Liver (tissue), 9 donors: ENCODE measurements around the gene GFM2. TPM values are rescaled to one million over a fixed set of nuclear protein-coding genes. Genes with fewer than 3 reads are reported as not detected.

Experiments
- DNase-seq: peaks from one replicate; pipeline ENCODE4 v3.0.0-alpha.2; 2017; ENCODE audit warnings: low spot score
- H3K27ac ChIP-seq, 2 donors: one replicate each; pipeline ENCODE4 v1.7.0; 2013; ENCODE audit warnings: inconsistent platforms in 2 of 2, low read length in 2 of 2, control low read depth in 1 of 2, low read depth in 1 of 2, mild to moderate bottlenecking in 1 of 2
- H3K27me3 ChIP-seq, 4 donors: one replicate each; pipeline versions ENCODE4 v1.6.1 to v1.7.0; 2013; ENCODE audit warnings: low read length in 3 of 4, inconsistent platforms in 1 of 4, mild to moderate bottlenecking in 1 of 4, moderate library complexity in 1 of 4; ENCODE audit not compliant: control insufficient read depth in 4 of 4, insufficient read depth in 4 of 4
- H3K36me3 ChIP-seq, 4 donors: one replicate each; pipeline versions ENCODE4 v1.6.1 to v1.7.0; 2013; ENCODE audit warnings: low read length in 3 of 4, mild to moderate bottlenecking in 3 of 4, low read depth in 1 of 4, moderate library complexity in 1 of 4; ENCODE audit not compliant: control insufficient read depth in 4 of 4, insufficient read depth in 3 of 4
- H3K4me1 ChIP-seq, 4 donors: one replicate each; pipeline versions ENCODE4 v1.6.1 to v1.7.0; 2013; ENCODE audit warnings: low read length in 3 of 4, mild to moderate bottlenecking in 3 of 4, moderate library complexity in 1 of 4; ENCODE audit not compliant: control insufficient read depth in 4 of 4, insufficient read depth in 4 of 4
- H3K4me3 ChIP-seq, 3 donors: one replicate each; pipeline versions ENCODE4 v1.6.1 to v1.7.0; 2013; ENCODE audit warnings: low read length in 3 of 3, control low read depth in 1 of 3, low read depth in 1 of 3, mild to moderate bottlenecking in 1 of 3
- H3K9ac ChIP-seq, 2 donors: one replicate each; pipeline ENCODE4 v1.7.0; 2013; ENCODE audit warnings: low read length in 2 of 2, mild to moderate bottlenecking in 2 of 2, moderate library complexity in 2 of 2, control low read depth in 1 of 2, low read depth in 1 of 2
- H3K9me3 ChIP-seq, 4 donors: one replicate each; pipeline versions ENCODE4 v1.6.1 to v1.7.0; 2013; ENCODE audit warnings: low read length in 3 of 4; ENCODE audit not compliant: control insufficient read depth in 4 of 4
- EGR1 ChIP-seq, 2 donors: IDR thresholded peaks; 2 replicates each; pipeline ENCODE4 v1.6.1; 2016 to 2018; ENCODE audit warnings: antibody characterized with exemption in 2 of 2, low read depth in 2 of 2
- FOXA1 ChIP-seq: IDR thresholded peaks from 2 replicates; pipeline ENCODE4 v1.6.1; 2016; ENCODE audit warnings: antibody characterized with exemption
- FOXA2 ChIP-seq: IDR thresholded peaks from 2 replicates; pipeline ENCODE4 v1.6.1; 2016; ENCODE audit warnings: antibody characterized with exemption
- GABPA ChIP-seq, 2 donors: IDR thresholded peaks in 1 of 2; conservative IDR thresholded peaks in 1 of 2; 2 replicates each; pipeline ENCODE4 v1.6.1; 2016; ENCODE audit warnings: antibody characterized with exemption in 2 of 2, mild to moderate bottlenecking in 1 of 2, moderate library complexity in 1 of 2
- HNF4A ChIP-seq, 2 donors: conservative IDR thresholded peaks; 2 replicates each; pipeline ENCODE4 v1.6.1; 2016; ENCODE audit warnings: antibody characterized with exemption in 2 of 2, mild to moderate bottlenecking in 2 of 2
- HNF4G ChIP-seq: IDR thresholded peaks from 2 replicates; pipeline ENCODE4 v1.6.1; 2016; ENCODE audit warnings: antibody characterized with exemption
- JUND ChIP-seq, 2 donors: IDR thresholded peaks; 2 replicates each; pipeline ENCODE4 v1.6.1; 2016; ENCODE audit warnings: antibody characterized with exemption in 2 of 2
- NR2F2 ChIP-seq: IDR thresholded peaks from 2 replicates; pipeline ENCODE4 v1.6.1; 2016; ENCODE audit warnings: antibody characterized with exemption
- RAD21 ChIP-seq, 2 donors: IDR thresholded peaks; 2 replicates each; pipeline ENCODE4 v1.6.1; 2016; ENCODE audit warnings: antibody characterized with exemption in 2 of 2, mild to moderate bottlenecking in 2 of 2
- RXRA ChIP-seq, 2 donors: IDR thresholded peaks; 2 replicates each; pipeline ENCODE4 v1.6.1; 2017 to 2018; ENCODE audit warnings: antibody characterized with exemption in 2 of 2, mild to moderate bottlenecking in 1 of 2
- SP1 ChIP-seq: IDR thresholded peaks from 2 replicates; pipeline ENCODE4 v1.6.1; 2018; ENCODE audit warnings: antibody characterized with exemption, mild to moderate bottlenecking
- TAF1 ChIP-seq: conservative IDR thresholded peaks from 2 replicates; pipeline ENCODE4 v1.6.1; 2016; ENCODE audit warnings: antibody characterized with exemption, mild to moderate bottlenecking
- YY1 ChIP-seq: IDR thresholded peaks from 2 replicates; pipeline ENCODE4 v1.6.1; 2016; ENCODE audit warnings: antibody characterized with exemption, mild to moderate bottlenecking
- WGBS: extraction: QIAGEN DNeasy Blood & Tissue Kit; methylation state at CpG from one replicate; pipeline ENCODE4 v1.1.7; 2013; 5-methylcytosine and 5-hydroxymethylcytosine counted together
- polyA plus RNA-seq, 2 donors: library from polyadenylated mRNA; stranded (reverse) in 1 of 2; unstranded in 1 of 2; fragments of 200-250 nt in 1 of 2; fragments of >200 nt in 1 of 2; fragmentation: Nextera tagmentation in 1 of 2; extraction: Ambion mirVana in 1 of 2; gene quantifications; one replicate each; pipeline versions ENCODE4 v1.2.1 to v1.2.3, GENCODE V29; 2013 to 2015
- total RNA-seq, 2 donors: library from RNA; depleted of rRNA; stranded (reverse); fragments of >200 nt; gene quantifications; one replicate each; pipeline ENCODE4 v1.2.3, GENCODE V29; 2014
- TF ChIP-seq, protein P1 (sequence below): IDR thresholded peaks from 2 replicates; pipeline ENCODE4 v1.6.1; 2016; ENCODE audit warnings: antibody characterized with exemption
- TF ChIP-seq, protein P2 (sequence below): fragments of 150-350 bp; IDR thresholded peaks from 2 replicates; pipeline ENCODE4 v1.5.1; 2017; ENCODE audit warnings: improper control_type of control experiment, low read depth, low read length; ENCODE audit not compliant: missing input control
- TF ChIP-seq, protein P3 (sequence below): IDR thresholded peaks from 2 replicates; pipeline ENCODE4 v1.6.1; 2016; ENCODE audit warnings: antibody characterized with exemption, mild to moderate bottlenecking
- TF ChIP-seq, protein P4 (sequence below): IDR thresholded peaks from 2 replicates; pipeline ENCODE4 v1.6.1; 2016; ENCODE audit warnings: antibody characterized with exemption
- donor health status: healthy.
- donor health status: healthy.
- donor health status: healthy.
- donor health status: healthy.
- donor health status: healthy.

Gene GFM2
- total and polyA plus RNA-seq, 4 donors, result 14.6 to 41.0 (median 24.7) TPM

DNA sequence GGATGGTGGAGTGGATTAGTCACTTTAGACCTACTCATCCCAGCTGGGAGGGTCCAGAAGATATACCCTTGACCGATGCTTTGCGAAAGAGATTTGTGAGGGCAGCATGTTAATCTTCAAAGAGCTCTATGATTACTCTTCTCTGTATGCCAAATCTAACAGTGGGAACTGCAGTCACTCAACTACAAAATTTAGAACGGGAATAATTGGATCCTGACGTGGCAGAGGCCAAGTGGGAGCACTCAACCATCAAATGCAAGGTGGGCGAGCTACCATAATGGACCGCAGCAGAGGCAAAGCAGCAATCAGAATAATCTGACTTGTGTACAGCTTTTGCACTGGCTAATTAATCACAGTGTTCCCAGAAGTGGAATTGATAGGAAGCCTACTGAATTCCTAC lies 20.5 kb upstream of the GFM2 start:
- H3K4me3 ChIP-seq, result no peak overlapping the region
- H3K9me3 ChIP-seq, result no peaks in the 10 kb centered on the region
- no peaks in the 10 kb centered on the region for H3K27me3 ChIP-seq
- WGBS, result 96% methylated on average over 6 of the region's 6 CpGs
- no peak overlapping the region for H3K9ac ChIP-seq
- H3K27ac ChIP-seq, result no peak overlapping the region
- TF ChIP-seq RXRA (IDR thresholded peaks at IDR 0.05) (no peak), NR2F2 (no peak), JUND (IDR thresholded peaks at IDR 0.05) (no peak), RAD21 (IDR thresholded peaks at IDR 0.05) (no peak), HNF4G (no peak), EGR1 (IDR thresholded peaks at IDR 0.05; ENCODE audit: low read depth in 2 of 2) (no peak), HNF4A (conservative IDR thresholded peaks at IDR 0.05) (no peak), FOXA1 (no peak), GABPA (IDR thresholded peaks at IDR 0.05 in 1 of 2, conservative IDR thresholded peaks at IDR 0.05 in 1 of 2) (no peak), TAF1 (no peak), YY1 (no peak), SP1 (no peak), FOXA2 (no peak)
- TF ChIP-seq, protein P1, sequence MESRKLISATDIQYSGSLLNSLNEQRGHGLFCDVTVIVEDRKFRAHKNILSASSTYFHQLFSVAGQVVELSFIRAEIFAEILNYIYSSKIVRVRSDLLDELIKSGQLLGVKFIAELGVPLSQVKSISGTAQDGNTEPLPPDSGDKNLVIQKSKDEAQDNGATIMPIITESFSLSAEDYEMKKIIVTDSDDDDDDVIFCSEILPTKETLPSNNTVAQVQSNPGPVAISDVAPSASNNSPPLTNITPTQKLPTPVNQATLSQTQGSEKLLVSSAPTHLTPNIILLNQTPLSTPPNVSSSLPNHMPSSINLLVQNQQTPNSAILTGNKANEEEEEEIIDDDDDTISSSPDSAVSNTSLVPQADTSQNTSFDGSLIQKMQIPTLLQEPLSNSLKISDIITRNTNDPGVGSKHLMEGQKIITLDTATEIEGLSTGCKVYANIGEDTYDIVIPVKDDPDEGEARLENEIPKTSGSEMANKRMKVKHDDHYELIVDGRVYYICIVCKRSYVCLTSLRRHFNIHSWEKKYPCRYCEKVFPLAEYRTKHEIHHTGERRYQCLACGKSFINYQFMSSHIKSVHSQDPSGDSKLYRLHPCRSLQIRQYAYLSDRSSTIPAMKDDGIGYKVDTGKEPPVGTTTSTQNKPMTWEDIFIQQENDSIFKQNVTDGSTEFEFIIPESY, result no peak
- TF ChIP-seq, protein P2, sequence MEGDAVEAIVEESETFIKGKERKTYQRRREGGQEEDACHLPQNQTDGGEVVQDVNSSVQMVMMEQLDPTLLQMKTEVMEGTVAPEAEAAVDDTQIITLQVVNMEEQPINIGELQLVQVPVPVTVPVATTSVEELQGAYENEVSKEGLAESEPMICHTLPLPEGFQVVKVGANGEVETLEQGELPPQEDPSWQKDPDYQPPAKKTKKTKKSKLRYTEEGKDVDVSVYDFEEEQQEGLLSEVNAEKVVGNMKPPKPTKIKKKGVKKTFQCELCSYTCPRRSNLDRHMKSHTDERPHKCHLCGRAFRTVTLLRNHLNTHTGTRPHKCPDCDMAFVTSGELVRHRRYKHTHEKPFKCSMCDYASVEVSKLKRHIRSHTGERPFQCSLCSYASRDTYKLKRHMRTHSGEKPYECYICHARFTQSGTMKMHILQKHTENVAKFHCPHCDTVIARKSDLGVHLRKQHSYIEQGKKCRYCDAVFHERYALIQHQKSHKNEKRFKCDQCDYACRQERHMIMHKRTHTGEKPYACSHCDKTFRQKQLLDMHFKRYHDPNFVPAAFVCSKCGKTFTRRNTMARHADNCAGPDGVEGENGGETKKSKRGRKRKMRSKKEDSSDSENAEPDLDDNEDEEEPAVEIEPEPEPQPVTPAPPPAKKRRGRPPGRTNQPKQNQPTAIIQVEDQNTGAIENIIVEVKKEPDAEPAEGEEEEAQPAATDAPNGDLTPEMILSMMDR, result no peak
- TF ChIP-seq, protein P3, sequence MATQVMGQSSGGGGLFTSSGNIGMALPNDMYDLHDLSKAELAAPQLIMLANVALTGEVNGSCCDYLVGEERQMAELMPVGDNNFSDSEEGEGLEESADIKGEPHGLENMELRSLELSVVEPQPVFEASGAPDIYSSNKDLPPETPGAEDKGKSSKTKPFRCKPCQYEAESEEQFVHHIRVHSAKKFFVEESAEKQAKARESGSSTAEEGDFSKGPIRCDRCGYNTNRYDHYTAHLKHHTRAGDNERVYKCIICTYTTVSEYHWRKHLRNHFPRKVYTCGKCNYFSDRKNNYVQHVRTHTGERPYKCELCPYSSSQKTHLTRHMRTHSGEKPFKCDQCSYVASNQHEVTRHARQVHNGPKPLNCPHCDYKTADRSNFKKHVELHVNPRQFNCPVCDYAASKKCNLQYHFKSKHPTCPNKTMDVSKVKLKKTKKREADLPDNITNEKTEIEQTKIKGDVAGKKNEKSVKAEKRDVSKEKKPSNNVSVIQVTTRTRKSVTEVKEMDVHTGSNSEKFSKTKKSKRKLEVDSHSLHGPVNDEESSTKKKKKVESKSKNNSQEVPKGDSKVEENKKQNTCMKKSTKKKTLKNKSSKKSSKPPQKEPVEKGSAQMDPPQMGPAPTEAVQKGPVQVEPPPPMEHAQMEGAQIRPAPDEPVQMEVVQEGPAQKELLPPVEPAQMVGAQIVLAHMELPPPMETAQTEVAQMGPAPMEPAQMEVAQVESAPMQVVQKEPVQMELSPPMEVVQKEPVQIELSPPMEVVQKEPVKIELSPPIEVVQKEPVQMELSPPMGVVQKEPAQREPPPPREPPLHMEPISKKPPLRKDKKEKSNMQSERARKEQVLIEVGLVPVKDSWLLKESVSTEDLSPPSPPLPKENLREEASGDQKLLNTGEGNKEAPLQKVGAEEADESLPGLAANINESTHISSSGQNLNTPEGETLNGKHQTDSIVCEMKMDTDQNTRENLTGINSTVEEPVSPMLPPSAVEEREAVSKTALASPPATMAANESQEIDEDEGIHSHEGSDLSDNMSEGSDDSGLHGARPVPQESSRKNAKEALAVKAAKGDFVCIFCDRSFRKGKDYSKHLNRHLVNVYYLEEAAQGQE, result no peak
- TF ChIP-seq, protein P4, sequence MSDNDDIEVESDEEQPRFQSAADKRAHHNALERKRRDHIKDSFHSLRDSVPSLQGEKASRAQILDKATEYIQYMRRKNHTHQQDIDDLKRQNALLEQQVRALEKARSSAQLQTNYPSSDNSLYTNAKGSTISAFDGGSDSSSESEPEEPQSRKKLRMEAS, result no peak
- DNase-seq, result no peak
- H3K4me1 ChIP-seq, result no peaks in the 10 kb centered on the region
- H3K36me3 ChIP-seq, result no peaks in the 10 kb centered on the region

DNA sequence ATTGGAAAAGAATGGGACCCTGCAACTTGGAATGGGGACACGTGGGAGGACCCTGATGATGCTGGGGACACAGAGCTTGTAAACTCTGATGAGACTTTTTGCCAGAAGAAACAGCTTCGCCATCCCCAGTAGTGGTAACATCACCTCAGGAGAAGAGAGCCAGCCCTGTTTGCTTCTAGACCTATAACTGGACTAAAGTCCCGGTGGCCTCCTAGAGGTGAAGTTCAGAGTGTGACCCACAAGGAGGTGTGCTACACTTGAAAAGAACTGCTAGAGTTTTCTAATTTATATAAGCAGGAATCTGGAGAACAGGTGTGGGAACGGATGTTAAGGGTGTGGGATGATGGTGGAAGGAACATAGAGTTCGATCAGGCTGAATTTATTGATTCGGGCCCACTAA lies 19.9 kb upstream of the GFM2 start:
- H3K9ac ChIP-seq, result no peak overlapping the region
- 92% methylated on average over 6 of the region's 6 CpGs for WGBS
- H3K4me3 ChIP-seq, result no peak overlapping the region
- H3K27me3 ChIP-seq, result no peaks in the 10 kb centered on the region
- no peaks in the 10 kb centered on the region for H3K4me1 ChIP-seq
- no peak for DNase-seq
- H3K27ac ChIP-seq, result no peak overlapping the region
- TF ChIP-seq NR2F2 (no peak), JUND (IDR thresholded peaks at IDR 0.05) (no peak), HNF4A (conservative IDR thresholded peaks at IDR 0.05) (no peak), RAD21 (IDR thresholded peaks at IDR 0.05) (peak in 1 of 2 donors; percentile 38), FOXA2 (no peak)
- no peaks in the 10 kb centered on the region for H3K36me3 ChIP-seq
- H3K9me3 ChIP-seq, result no peaks in the 10 kb centered on the region
